Measurements from ENCODE around the gene YBX2. TPM values are rescaled to one million over a fixed set of nuclear protein-coding genes. Genes with fewer than 3 reads are reported as not detected.

YBX2 gene
- total RNA-seq, 6 donors from 2014 or later, result 0.14 to 2.2 (median 1.2) TPM; not detected in 1

DNA sequence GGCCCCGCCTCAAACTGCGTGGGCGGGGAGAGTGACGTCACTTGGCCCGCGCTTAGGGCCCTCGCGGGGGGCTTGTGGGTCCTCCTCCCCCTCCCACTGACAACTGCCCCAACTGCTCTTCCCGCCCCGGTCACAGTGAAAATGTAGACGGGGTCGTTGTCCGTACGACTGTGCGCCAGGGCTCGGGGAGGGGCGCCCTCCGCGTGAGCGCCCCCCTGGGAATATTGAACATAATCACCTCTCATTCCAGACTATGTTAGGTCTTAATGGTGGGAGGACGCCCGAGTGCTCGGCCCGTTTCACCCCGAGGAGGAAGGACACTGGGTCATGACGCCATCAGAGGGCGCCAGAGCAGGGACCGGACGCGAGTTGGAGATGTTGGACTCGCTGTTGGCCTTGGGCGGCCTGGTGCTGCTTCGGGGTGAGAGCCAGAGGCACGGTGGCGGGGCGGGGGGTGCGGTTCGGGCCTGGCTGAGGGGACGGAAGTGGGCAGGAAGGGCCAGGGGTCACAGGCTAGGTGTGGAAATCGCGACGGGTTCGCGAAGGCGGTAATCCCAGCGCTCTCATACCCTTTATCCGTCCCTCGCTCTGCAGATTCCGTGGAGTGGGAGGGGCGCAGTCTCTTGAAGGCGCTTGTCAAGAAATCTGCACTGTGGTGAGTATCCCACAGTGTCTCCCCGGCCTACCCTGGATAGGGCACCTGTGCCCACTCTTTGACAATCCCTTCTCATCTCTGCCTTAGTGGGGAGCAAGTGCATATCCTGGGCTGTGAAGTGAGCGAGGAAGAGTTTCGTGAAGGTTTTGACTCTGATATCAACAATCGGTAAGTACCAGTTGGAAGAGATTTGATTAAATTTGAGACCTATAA lies 42.0 kb downstream of the YBX2 start, which contains the start of gene ELP5:
Gene ELP5, plus strand, starts transcription at position 40 of the 868 bp plus-strand sequence. Its CDS starts 336 bp downstream, at position 376.
- peak; percentile 94 to 95 for DNase-seq
- ATAC-seq (ENCODE audit: low FRiP score in 2 of 2), result peak; percentile 91 to 92
- H3K4me1 ChIP-seq, result peaks cover 31 to 37% (median 33%) of the 10 kb centered on the region in 4 donors
- H3K4me3 ChIP-seq, result peak within 1 kb of the TSS; percentile 92 to 100 (median 97)
- H3K27me3 ChIP-seq, result no peaks in the 10 kb centered on the region
- TF ChIP-seq POLR2AphosphoS5 (IDR thresholded peaks at IDR 0.05) (peak; percentile 86 to 87), EP300 (IDR thresholded peaks at IDR 0.05) (no peak), POLR2A (IDR thresholded peaks at IDR 0.05) (peak in 2 of 4 donors; percentile 64 to 75)
- TF ChIP-seq, protein P1, sequence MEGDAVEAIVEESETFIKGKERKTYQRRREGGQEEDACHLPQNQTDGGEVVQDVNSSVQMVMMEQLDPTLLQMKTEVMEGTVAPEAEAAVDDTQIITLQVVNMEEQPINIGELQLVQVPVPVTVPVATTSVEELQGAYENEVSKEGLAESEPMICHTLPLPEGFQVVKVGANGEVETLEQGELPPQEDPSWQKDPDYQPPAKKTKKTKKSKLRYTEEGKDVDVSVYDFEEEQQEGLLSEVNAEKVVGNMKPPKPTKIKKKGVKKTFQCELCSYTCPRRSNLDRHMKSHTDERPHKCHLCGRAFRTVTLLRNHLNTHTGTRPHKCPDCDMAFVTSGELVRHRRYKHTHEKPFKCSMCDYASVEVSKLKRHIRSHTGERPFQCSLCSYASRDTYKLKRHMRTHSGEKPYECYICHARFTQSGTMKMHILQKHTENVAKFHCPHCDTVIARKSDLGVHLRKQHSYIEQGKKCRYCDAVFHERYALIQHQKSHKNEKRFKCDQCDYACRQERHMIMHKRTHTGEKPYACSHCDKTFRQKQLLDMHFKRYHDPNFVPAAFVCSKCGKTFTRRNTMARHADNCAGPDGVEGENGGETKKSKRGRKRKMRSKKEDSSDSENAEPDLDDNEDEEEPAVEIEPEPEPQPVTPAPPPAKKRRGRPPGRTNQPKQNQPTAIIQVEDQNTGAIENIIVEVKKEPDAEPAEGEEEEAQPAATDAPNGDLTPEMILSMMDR (IDR thresholded peaks at IDR 0.05), result peak in 5 of 6 experiments; percentile 23 to 50 (median 42)
- H3K27ac ChIP-seq, result peak within 1 kb of the TSS; percentile 97 to 100 (median 99)
- H3K9me3 ChIP-seq, result no peaks in the 10 kb centered on the region
- H3K36me3 ChIP-seq, result peaks cover 10 to 34% (median 25%) of the 10 kb centered on the region in 4 donors
- 1 to 2% methylated on average over 9 to 53 of the region's 55 CpGs for WGBS, 2 donors

DNA sequence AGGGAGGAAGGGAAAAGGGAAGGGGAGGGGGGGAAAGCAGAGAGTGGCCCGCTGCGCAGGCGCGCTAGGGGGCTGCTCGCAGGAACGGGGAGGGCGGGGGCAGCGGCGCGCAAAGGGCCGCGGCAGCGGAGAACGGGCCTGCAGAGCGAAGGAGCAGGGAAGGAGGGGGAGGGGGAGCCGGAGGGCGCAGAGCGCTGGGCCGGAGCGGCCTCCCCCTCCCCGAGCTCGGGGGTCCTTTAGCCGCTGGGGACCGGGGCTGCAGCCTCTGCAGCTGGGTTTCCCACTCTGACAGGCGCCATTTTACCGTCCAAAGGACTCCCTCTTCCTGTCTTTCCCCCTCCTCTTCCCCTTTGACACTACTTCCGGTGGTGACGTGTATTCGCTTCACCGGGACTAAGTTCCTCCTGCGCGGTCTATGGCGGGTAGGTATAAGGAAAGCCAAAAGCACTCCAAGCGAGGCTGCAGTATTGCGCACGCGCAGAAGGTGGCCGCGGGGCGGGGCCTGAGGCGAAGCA lies 42.7 kb downstream of the YBX2 start, which contains the start of gene CTDNEP1:
Gene CTDNEP1, minus strand, starts transcription at position 74 of the 515 bp plus-strand sequence. CDS start 438 bp downstream, outside the sequence.
- TF ChIP-seq, protein P1 (IDR thresholded peaks at IDR 0.05), result no peak
- peak in 3 of 4 donors; percentile 22 to 77 (median 73) for TF ChIP-seq POLR2A (IDR thresholded peaks at IDR 0.05)
- TF ChIP-seq POLR2AphosphoS5 (IDR thresholded peaks at IDR 0.05), result peak; percentile 66 to 83
- TF ChIP-seq EP300 (IDR thresholded peaks at IDR 0.05), result no peak
- peaks cover 5 to 32% (median 23%) of the 10 kb centered on the region in 4 donors for H3K36me3 ChIP-seq
- no peaks in the 10 kb centered on the region for H3K9me3 ChIP-seq
- DNase-seq, result peak; percentile 99
- WGBS, 2 donors, result 0% methylated on average over 14 to 40 of the region's 41 CpGs
- peak; percentile 96 for ATAC-seq (ENCODE audit: low FRiP score in 2 of 2)
- no peaks in the 10 kb centered on the region for H3K27me3 ChIP-seq
- H3K4me1 ChIP-seq, result peaks cover 31 to 37% (median 33%) of the 10 kb centered on the region in 4 donors
- peak within 1 kb of the TSS; percentile 92 to 100 (median 97) for H3K4me3 ChIP-seq
- H3K27ac ChIP-seq, result peak within 1 kb of the TSS; percentile 97 to 100 (median 99)

DNA sequence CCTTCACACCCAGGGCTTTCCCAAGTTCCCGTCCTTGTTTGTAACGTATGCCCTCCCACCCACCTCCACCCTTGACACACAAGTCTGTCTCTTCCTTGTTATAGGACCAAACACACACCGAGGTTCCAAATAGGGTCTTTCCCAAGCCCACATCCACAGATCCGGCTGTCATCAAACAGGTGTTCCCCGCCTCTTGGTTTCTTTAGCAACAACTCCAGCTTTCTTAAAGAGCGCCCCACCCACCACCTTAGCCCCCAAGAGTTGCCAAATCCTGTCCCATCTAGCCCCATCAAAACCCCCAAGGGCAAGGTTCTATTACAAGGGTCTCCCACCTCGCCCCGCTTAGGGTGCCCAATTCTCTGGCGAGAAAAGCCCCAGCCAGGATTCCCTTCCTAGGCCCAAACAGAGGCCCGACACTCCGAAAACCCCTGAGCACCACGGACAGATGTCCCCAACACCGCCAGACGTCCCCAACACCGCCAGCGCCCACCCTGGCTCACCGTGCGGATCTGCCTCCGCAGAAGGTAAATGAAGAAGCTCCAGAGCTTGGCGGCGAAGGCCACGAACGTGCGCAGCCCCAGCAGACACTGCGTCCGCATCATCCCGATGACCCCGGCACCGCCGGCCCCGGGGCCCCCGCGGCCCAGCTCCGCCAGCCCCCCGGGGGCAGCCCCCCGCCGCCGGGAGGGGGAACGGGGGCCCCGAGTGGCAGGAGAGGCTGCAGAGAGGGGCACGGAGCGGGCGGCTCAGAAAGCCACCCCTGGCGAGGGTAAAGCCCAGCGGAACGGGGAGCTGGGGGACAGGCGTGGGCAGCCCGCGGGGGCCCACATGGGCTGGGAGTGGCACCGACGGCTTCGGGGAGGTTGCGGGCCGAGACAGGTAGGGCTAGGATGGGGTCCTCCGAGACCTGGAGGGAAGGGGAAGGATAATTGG lies 43.5 kb downstream of the YBX2 start:
- peaks cover 31 to 37% (median 33%) of the 10 kb centered on the region in 4 donors for H3K4me1 ChIP-seq
- TF ChIP-seq POLR2AphosphoS5 (IDR thresholded peaks at IDR 0.05) (no peak), EP300 (IDR thresholded peaks at IDR 0.05) (no peak), POLR2A (IDR thresholded peaks at IDR 0.05) (no peak)
- TF ChIP-seq, protein P1 (IDR thresholded peaks at IDR 0.05), result no peak
- ATAC-seq (ENCODE audit: low FRiP score in 2 of 2) (peak in 1 of 2 donors; percentile 2), DNase-seq (peak; percentile 48 to 88)
- peaks cover 5 to 32% (median 26%) of the 10 kb centered on the region in 4 donors for H3K36me3 ChIP-seq
- H3K9me3 ChIP-seq, result no peaks in the 10 kb centered on the region
- peak overlapping the region; percentile 97 to 100 (median 99) for H3K27ac ChIP-seq
- H3K27me3 ChIP-seq, result no peaks in the 10 kb centered on the region
- peak overlapping the region; percentile 92 to 100 (median 97) for H3K4me3 ChIP-seq
- 1 to 3% methylated on average over 14 to 39 of the region's 55 CpGs for WGBS, 2 donors

DNA sequence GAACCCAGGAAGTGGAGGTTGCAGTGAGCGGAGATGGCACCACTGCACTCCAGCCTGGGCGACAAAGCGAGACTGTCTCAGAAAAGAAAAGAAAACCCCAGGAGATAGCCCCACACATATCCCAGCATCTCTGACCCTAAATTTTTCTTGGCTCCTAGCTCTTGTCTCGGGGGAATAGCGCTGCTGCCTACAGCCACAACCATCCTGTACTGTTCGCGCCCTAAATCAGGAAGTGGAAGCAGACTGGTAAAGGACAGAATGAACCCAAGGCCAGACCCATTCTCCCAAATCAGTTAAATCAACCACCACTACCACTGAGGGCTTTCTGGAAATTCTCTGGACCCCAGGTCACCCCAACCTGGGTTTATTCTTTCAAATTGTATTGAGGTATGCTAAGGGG lies 44.6 kb downstream of the YBX2 start:
- 76 to 87% methylated on average over 7 of the region's 7 CpGs for WGBS, 2 donors
- DNase-seq (no peak), ATAC-seq (ENCODE audit: low FRiP score in 2 of 2) (no peak)
- Histone ChIP-seq H3K4me3 (peak overlapping the region in 3 of 4 donors; percentile 92 to 98 (median 96)), H3K9me3 (no peaks in the 10 kb centered on the region), H3K27ac (peak overlapping the region in 3 of 4 donors; percentile 97 to 100 (median 98)), H3K4me1 (peaks cover 31 to 37% (median 33%) of the 10 kb centered on the region in 4 donors), H3K36me3 (peaks cover 5 to 31% (median 28%) of the 10 kb centered on the region in 4 donors), H3K27me3 (no peaks in the 10 kb centered on the region)
- TF ChIP-seq POLR2AphosphoS5 (IDR thresholded peaks at IDR 0.05), result no peak
- TF ChIP-seq EP300 (IDR thresholded peaks at IDR 0.05), result no peak
- no peak for TF ChIP-seq POLR2A (IDR thresholded peaks at IDR 0.05)
- TF ChIP-seq, protein P1 (IDR thresholded peaks at IDR 0.05), result no peak
